ENCODE measurements around the gene RPTOR.
"Not testable (repeated sequence)": the region's sequence is repeated elsewhere in the genome, so short reads cannot be mapped to it uniquely, and the experiment has no call there.

RPTOR gene

DNA sequence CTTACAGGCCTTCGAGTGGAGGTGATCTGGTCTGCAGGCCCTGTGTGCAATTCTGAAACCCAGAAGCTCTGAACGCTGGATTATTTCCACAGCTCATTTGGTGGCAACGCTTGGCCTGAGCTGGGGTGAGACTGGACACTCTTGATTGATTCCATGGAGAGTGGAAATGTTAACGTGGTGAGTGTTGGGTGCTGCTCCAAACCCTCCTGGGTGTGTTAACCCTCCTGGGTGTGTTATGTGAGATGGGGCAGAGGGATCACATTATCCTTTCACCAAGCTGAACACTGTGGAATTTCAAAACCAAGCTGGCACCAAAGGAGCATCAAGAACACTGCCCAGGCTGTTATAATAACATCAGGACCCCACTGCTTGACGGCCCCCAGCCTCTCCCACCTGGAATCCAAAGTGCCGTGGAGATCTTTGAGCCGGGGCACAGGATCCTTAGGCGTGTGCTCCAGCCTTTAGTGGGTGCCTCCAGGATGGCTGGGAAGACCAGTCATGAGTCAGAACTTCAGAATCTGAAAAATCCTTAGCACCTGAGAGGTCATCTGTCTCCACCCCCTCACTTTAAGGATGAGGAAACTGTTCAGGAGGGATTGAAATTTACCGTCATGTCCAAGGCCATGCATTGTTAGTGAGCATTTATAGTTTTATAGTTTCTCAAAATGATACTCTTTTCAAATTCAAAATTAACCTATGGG is 75.0 kb downstream of the RPTOR start:
- FAIRE-seq = no peak

- FAIRE-seq = no peak
Observed at GRCh38 chr17:80621335-80621996, 76.8 kb downstream of the RPTOR start.

GRCh38 chr17:80621997-80622357 is 77.3 kb downstream of the RPTOR start:
- FAIRE-seq = no peak

DNA sequence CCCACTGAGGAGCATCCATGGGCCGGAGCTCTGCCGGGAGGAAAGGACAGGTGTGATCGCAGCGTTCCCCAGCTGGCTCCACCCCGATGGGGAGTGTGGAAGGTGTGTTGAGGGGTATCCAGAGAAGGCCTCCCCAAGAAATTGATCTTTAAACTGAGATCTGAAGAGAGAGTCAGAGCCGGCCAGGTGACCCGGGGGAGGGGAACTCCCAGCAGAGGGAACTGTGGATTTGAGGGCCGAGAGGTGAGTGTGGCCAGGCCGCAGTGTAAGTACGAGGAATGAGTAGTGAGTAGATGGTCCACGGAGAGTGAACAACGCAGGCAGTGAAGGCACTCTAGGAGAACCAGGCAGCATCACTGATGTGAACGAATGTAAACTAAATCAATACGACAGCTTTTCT is 80.2 kb downstream of the RPTOR start:
- FAIRE-seq = no peak

DNA sequence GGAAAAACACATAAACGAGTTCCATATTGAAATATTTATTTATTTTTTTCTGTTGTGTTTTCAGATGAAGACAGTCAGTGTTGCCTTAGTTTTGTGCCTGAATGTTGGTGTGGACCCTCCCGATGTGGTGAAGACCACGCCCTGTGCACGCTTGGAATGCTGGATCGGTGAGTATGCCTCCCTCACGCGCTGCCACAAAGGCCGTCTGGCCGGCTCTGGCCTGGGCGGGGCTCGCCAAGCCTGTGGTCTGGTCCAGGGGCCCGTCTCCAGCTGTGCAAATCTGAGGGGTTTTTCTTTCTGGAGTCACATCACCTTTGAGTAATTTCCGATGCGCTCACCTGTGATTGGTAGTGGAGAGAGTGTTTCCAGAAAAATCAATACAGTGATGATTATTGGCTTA is 81.0 kb downstream of the RPTOR start:
- no peak for FAIRE-seq

GRCh38 chr17:80628881-80629280 is 84.2 kb downstream of the RPTOR start:
- not testable (repeated sequence) for FAIRE-seq

DNA sequence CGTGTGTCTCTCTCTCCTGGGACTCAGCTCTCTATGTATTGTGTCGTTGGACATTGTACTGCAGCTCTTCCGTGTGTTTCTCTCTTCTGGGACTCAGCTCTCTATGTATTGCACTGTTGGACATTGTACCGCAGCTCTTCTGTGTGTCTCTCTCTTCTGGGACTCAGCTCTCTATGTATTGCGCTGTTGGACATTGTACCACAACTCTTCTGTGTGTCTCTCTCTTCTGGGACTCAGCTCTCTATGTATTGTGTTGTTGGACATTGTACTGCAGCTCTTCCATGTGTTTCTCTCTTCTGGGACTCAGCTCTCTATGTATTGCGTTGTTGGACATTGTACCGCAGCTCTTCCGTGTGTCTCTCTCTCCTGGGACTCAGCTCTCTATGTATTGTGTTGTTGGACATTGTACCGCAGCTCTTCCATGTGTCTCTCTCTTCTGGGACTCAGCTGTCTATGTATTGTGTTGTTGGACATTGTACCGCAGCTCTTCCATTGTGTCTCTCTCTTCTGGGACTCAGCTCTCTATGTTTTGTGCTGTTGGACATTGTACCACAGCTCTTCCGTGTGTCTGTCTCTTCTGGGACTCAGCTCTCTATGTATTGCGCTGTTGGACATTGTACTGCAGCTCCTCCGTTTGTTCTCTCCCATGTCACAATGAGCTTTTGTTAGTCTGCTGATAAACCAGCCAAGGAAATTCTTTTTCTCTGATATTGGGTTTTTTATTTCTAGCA is 84.8 kb downstream of the RPTOR start:
- FAIRE-seq = no peak

GRCh38 chr17:80630560-80631120 is 86.0 kb downstream of the RPTOR start:
- no peak for FAIRE-seq

GRCh38 chr17:80631142-80632045 is 86.8 kb downstream of the RPTOR start:
- no peak for FAIRE-seq

DNA sequence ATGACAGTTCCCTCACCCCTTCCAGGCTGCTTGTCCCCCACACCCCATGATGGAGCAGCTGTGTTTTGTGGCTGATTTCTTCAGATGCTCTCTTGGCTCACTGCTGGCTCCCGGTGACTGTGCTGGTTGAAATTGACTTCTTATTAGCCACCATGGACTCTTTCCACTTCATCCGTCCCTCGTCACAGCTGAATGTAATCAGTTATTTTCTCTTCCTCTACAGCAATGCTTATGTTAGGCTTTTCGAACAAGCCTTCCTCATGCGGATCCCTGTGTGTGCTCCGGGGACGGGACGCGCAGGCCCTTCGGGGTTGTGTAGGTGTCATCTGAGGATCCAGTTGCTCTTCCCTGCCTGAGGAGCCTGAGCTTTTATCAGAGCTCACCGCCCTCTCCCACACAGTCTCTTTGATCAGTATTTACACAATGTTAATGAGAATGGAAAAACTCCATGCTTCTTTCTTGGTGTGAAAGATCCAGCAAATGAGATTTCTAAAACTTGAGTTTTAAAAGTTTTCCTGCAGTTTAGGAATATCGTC is 87.5 kb downstream of the RPTOR start:
- FAIRE-seq = no peak

DNA sequence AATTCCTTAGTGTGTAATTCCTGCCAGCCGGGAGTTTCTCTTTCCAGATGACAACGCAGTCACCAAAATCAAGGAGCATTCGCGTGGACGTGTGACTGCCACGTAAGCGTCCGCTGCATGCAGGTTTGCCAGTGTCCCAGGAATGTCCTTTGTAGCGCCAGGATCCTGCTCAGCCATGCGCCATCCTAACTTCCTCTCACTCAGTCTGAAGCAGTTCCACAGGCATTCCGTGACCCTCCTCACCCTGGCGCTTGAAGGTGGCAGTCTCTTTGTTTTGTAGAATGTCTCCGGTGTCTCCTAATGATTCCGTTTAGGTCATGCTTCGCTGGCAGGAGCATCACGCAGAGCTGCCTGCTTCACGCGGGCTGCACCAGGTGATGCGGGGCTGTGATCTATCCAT is 88.6 kb downstream of the RPTOR start:
- no peak for FAIRE-seq

GRCh38 chr17:80633994-80634566 is 89.4 kb downstream of the RPTOR start:
- no peak for FAIRE-seq

DNA sequence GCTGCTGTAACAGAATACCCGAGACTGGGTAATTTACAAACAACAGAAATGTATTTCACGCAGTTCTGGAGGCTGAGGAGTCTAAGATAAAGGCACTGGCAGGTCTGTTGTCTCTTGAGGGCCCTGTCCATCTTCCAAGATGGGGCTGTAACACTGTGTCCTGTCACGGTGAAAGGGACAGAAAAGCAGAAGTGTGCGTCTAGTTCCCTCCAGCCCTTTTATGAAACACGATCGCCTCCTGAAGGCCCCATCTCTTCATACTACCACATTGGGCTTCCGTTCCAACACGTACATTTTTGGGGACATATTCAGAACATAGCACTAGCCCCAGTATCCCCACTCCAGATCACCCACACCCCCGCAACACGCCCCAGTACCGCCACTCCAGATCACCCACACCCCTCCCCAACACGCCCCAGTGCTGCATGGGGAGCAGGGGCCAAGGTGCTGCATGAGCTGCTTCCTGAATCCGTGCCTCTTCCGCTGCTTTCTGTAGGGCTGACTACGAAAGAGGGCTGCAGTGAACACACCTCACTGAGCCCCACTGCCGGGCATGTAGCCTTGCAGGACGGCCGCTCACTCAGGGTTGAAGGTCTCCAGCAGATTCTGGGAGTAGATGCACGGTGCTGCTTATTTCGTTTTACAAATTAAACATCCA is 91.9 kb downstream of the RPTOR start:
- no peak for FAIRE-seq

- no peak for FAIRE-seq
Observed at GRCh38 chr17:80637048-80637781, 92.6 kb downstream of the RPTOR start.

GRCh38 chr17:80639658-80640057 is 95.0 kb downstream of the RPTOR start:
- FAIRE-seq = no peak

DNA sequence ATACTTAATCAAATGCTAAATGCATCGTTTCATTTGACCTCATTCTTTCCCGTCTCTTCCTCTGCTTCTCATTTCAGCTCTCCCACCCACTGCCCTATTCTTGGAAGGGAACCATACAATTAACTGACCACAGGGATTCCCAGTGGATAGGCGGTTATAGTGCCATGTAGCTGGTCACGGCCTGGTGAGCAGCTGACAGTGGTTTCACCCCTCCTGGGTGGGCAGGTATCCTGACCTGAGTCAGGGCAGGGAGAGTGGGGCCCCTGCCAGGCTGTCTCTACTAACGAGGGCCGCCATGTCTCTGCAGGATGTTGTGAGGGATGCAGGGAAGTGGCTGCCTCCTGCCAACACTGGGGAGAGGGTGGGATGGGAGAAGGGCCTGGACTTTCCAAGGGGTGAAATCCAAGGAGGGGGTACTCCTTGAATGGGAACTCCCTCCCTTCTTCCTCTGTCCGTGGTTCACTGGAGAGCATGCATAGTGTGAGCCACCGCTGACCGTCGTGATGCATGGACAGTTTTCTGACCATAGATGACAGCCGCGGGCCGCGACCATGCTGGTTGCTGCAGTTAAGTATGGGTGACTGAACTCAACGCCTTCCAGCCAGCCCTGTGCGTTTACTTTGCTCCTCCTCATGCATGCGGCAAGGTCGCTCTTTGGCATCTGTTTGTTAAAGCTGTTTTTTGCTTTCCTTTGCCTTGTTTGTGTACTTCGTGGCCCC is 95.9 kb downstream of the RPTOR start:
- no peak for FAIRE-seq

- no peak for FAIRE-seq
Observed at GRCh38 chr17:80643326-80644099, 98.9 kb downstream of the RPTOR start.

DNA sequence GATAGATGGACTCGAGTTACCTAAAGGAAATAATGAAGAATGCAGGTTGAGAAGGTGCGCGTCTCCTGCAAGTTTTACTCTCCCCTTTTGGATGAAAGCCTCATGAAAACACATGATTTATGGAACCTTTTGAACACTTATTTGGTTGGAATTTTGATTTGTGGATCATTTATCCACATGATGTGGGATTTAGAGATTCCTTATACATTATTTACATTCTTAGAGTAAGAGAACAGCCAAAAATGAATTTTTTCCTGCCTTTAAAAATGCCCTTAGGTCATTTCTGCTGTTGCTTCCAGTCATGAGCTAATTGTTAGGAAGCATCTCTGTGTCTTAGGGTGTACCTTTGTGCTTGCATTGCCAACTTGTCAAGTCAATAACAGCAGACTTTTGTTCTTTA is 99.9 kb downstream of the RPTOR start:
- no peak for FAIRE-seq

- FAIRE-seq = no peak
Observed at GRCh38 chr17:80645706-80646325, 101.2 kb downstream of the RPTOR start.

Data from endometrium (tissue), 2 donors.